Femur (tissue), 1 donor: ENCODE measurements around the gene SYCE1.

Experiments used
- DNase-seq: peaks from one replicate; pipeline ENCODE4 v3.0.0-alpha.2; 2017

SYCE1 gene

DNA sequence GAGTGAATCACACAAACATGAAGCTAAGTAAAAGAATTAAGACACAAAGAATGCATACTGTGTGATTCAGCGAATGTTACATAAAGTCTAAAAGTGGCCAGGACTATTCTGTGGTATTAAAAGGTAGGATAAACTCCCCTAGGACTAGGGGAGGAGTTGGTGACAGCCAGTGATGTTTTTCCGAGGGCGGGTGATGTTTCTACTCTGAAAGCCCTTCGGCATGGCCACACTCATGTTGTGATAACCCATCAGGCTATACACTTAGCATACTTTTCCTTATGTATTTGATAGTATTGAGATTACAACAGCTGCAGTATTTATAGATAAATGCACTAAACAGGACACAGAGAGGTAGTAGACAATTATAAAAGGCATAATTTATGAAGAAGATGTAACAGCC is 54.0 kb downstream of the SYCE1 start:
- DNase-seq = no peak

GRCh38 chr10:133509700-133510099 is 55.7 kb downstream of the SYCE1 start:
- no peak for DNase-seq
